IPS-NIHi7 (cell line): ENCODE measurements around the gene HOXA4.

Experiments
- DNase-seq: peaks from one replicate; pipeline ENCODE4 v3.0.0; 2012; ENCODE audit warnings: mixed read lengths; ENCODE audit errors: extremely low spot score

The HOXA4 gene

GRCh38 chr7:27094304-27095049, 36.1 kb downstream of the HOXA4 start:
- DNase-seq: no peak

DNA sequence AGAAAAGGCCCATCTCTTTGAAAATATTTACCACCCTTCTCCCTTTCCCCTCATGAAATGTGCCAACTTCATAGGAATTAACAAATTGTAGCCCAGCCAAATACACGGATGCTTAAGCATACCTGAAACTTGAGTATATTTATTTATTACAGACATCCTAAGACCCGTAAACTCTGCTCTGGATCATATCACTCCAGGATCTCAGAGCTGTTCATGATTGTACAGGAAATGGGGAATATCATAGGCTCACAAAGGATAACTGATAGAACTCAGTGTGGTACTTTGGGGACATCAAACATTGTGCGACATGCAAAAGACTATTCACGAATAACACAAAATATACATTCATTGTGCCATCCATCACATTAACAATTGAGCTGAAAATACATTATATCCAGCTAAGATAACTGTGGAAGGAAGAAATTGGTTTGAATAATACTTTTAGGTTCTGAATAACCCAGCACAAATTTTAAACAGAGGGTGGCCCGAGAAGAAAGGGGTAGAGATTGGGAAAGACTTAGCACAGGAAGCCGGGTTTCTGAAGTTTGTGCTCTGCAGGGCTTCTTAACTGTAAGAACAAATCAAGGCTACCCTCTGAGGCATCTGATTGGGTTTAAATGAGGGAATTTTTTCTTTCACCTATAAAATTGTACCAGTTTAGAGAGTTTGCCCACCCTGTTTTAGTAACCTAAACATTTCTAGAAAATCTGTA, 37.2 kb downstream of the HOXA4 start:
- DNase-seq: no peak

- DNase-seq: no peak
These were observed 37.8 kb downstream of the HOXA4 start for GRCh38 chr7:27092819-27093110.

DNA sequence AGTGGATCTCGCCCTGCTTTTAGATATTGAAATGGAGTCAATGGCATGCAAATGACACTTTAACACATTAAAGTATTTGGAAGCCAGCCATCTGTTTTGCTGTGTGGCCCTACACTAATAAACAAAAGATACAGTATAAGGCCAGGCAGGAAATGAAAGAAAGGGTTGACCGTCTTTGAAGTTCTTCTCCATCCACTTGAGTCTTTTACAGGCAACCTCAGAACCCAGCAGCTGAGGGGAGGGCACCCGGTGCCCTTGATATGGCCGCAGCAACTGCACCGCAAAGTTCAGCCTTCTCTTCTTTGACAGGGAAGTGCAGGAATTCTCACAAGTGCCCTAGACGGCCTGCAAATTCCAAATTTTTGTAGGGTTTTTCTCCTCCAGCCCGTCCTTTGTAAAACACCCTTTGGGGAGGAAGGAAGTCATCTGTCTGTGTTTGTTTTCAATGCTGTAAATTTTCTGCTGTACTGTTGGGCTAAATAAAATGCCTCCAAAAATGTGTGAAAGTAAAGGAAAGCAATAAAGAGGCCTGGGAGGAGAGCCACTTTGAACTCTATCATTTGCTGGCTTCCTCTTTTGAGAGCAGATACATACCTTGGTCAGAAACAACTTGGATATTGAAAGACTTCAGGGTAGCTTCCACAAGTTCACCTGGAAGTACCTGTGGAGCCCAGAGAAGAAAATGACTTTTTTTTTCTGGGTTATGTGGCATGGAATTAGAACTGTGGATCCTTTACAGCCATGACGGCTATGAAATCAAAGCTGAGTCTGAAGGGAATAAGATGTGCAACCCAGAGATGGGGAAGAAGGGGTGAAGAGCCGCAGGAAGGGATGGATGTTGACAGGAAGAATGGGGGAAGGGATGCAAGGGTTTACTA, 38.4 kb downstream of the HOXA4 start:
- DNase-seq: peak; percentile 52

DNA sequence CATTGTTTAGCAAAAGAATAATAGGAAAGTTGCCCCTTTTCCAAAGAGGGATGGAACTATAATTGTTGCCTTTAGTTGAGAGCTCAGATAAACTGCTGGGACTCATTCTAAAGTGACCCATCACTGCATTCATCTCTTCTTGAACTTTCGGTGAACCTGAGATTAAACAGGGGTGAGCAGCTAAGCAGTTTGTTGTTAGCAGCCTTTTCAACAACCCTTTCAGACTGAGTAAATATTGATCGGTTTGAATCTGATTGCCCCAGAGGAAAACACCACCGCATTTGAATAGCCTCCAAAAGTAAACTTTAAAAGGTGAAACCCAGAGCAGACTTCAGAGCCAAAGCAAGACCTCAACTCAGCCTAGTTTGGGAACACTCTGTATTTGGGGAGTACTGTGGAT, 39.5 kb downstream of the HOXA4 start:
- no peak for DNase-seq

- DNase-seq: no peak
These were observed 42.3 kb downstream of the HOXA4 start for GRCh38 chr7:27088002-27088922.

DNA sequence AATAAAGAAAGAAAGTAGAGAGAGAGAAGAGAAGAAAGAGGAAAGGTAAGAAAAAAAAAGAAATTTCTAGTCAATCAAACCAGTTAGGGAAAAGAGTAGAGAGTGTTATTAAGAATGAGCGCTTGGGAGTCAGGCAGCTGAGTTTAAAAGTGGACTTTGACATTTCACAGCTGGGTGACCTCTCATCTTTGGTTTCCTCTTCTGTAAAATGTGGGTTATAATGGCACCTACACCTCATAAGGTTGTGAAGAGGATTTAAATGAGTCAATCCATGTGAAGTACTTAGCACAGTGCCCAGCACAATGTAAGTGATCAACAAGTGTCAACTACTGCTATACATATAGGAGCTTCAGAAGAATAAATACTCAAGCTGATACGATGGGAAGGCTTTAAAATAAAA, 46.9 kb downstream of the HOXA4 start:
- DNase-seq: no peak

DNA sequence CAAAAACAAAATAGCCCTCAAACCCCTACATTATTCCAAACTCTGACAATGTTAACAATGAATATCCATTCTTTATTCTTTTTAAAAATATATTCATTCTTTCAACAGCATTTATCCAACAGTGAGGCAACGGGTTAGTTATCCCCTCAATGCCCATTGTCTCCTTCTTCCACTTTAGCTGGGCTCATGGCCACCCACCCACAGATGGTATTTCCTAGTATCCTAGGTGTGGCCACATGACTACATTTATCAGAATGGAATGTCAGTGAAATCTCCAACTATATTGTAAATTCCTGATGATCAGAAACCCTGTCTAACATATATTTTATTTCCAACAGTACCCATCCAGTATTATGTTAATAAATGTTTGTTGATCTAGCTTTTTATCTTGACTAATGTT, 48.4 kb downstream of the HOXA4 start:
- DNase-seq: no peak

GRCh38 chr7:27080844-27081436, 49.6 kb downstream of the HOXA4 start:
- DNase-seq: peak; percentile 57

GRCh38 chr7:27079234-27079975, 51.2 kb downstream of the HOXA4 start:
- DNase-seq: no peak

GRCh38 chr7:27078616-27079233, 51.8 kb downstream of the HOXA4 start:
- DNase-seq: no peak
